ENCODE data around the gene SCARB1.

DNA sequence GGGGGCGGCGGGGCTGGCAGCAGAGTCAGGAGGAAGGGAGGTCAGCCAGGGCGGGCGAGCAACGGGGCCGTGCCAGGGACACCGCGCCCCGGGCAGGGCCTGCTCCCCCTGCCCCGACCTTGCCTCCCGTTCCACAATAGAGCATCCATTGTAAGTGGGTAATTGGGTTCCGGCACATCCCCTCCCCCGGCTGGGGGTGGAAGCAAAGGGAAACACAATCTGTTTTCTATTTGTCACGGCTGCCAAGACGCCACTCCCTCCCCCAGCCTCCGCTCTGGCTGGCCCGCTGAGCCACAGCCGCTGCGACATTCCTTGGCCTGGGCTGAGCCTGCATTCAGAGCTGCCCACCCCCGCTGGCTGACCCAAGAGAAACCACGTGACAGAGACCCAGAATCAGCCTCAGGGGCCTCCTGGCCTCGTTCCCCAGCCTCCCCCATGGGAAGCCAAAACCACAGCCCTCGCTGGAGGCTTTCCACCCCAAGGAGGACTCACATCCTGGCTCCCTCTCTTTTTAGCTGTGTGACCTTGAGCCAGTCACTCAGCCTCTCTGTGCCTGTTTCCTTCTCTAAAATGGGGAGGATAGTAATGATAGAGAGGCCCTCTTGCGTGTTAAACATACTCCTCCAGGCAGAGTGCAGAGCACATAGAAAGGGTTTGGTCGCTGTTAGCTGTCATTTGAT lies 117.6 kb downstream of the SCARB1 start:
- TF ChIP-seq, protein P1, sequence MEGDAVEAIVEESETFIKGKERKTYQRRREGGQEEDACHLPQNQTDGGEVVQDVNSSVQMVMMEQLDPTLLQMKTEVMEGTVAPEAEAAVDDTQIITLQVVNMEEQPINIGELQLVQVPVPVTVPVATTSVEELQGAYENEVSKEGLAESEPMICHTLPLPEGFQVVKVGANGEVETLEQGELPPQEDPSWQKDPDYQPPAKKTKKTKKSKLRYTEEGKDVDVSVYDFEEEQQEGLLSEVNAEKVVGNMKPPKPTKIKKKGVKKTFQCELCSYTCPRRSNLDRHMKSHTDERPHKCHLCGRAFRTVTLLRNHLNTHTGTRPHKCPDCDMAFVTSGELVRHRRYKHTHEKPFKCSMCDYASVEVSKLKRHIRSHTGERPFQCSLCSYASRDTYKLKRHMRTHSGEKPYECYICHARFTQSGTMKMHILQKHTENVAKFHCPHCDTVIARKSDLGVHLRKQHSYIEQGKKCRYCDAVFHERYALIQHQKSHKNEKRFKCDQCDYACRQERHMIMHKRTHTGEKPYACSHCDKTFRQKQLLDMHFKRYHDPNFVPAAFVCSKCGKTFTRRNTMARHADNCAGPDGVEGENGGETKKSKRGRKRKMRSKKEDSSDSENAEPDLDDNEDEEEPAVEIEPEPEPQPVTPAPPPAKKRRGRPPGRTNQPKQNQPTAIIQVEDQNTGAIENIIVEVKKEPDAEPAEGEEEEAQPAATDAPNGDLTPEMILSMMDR (IDR thresholded peaks at IDR 0.05) = no peak
- TF ChIP-seq POLR2AphosphoS5 (IDR thresholded peaks at IDR 0.05; ENCODE audit: low read depth, low read length) (peak; percentile 89), SIN3A (IDR thresholded peaks at IDR 0.05; ENCODE audit: borderline replicate concordance, insufficient read depth, low read depth, low read length) (peak; percentile 56; the same call in 1 of the 2 replicates), TCF7L2 (IDR thresholded peaks at IDR 0.05; ENCODE audit: low read depth, low read length) (peak; percentile 72; the same call in 1 of the 2 replicates)
- TF ChIP-seq, protein P2, sequence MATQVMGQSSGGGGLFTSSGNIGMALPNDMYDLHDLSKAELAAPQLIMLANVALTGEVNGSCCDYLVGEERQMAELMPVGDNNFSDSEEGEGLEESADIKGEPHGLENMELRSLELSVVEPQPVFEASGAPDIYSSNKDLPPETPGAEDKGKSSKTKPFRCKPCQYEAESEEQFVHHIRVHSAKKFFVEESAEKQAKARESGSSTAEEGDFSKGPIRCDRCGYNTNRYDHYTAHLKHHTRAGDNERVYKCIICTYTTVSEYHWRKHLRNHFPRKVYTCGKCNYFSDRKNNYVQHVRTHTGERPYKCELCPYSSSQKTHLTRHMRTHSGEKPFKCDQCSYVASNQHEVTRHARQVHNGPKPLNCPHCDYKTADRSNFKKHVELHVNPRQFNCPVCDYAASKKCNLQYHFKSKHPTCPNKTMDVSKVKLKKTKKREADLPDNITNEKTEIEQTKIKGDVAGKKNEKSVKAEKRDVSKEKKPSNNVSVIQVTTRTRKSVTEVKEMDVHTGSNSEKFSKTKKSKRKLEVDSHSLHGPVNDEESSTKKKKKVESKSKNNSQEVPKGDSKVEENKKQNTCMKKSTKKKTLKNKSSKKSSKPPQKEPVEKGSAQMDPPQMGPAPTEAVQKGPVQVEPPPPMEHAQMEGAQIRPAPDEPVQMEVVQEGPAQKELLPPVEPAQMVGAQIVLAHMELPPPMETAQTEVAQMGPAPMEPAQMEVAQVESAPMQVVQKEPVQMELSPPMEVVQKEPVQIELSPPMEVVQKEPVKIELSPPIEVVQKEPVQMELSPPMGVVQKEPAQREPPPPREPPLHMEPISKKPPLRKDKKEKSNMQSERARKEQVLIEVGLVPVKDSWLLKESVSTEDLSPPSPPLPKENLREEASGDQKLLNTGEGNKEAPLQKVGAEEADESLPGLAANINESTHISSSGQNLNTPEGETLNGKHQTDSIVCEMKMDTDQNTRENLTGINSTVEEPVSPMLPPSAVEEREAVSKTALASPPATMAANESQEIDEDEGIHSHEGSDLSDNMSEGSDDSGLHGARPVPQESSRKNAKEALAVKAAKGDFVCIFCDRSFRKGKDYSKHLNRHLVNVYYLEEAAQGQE (IDR thresholded peaks at IDR 0.05; ENCODE audit: insufficient read depth in 1 of 2, low read depth in 2 of 2, low read length in 1 of 2) = 0 out of 4 replicates have a peak, but pooled peaks of 1 of the 2 experiments have one; percentile 32

All from Panc1 (cell line).